Measurements from ENCODE around the gene BCKDK.
"Not testable (repeated sequence)": the region's sequence is repeated elsewhere in the genome, so short reads cannot be mapped to it uniquely, and the experiment has no call there.

Gene BCKDK

DNA sequence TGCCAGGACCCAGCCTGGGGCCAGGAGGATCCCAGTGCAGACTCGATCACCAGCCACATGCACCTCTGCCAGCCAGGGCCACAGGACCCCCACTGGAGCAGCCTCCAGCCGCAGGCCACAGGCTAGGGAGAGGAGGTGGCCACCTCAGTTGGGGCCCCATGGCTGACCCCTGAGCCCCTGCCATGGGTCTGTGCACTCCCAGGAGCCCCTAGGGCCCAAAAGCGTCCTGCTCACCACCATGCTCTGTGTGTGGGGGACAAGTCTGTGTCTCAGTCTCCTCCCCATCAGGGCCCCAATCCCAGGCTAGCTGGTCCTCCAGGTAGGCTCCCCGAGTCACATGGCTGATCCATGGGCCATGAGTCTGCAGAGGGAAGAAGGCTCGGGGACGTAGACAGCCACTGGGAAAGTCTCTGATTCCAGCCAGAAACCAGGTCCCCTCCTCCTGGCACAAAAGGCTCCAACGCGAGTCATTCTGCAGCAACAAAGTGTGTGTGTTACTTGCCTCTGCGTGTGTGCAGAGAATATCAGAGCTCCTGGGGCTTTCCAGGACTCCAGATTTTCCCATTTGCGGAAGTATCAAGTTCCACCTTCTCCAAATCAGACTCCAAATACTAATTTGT, 33.4 kb downstream of the BCKDK start:
- Mint-ChIP-seq H3K27ac (peak overlapping the region; percentile 14 to 51), H3K27me3 (no peaks in the 10 kb centered on the region), H3K9me3 (no peaks in the 10 kb centered on the region), H3K4me3 (peak overlapping the region; percentile 68 to 74), H3K4me1 (ENCODE audit: low read depth in 2 of 2) (peaks cover 4 to 6% of the 10 kb centered on the region in 2 donors), H3K36me3 (ENCODE audit: insufficient read depth) (peaks cover 6% of the 10 kb centered on the region)
- no peak for DNase-seq
- no peak for ATAC-seq (replicated peaks)

- peak; percentile 84 for ATAC-seq (replicated peaks)
These were observed 34.2 kb downstream of the BCKDK start for GRCh38 chr16:31142109-31143010.

DNA sequence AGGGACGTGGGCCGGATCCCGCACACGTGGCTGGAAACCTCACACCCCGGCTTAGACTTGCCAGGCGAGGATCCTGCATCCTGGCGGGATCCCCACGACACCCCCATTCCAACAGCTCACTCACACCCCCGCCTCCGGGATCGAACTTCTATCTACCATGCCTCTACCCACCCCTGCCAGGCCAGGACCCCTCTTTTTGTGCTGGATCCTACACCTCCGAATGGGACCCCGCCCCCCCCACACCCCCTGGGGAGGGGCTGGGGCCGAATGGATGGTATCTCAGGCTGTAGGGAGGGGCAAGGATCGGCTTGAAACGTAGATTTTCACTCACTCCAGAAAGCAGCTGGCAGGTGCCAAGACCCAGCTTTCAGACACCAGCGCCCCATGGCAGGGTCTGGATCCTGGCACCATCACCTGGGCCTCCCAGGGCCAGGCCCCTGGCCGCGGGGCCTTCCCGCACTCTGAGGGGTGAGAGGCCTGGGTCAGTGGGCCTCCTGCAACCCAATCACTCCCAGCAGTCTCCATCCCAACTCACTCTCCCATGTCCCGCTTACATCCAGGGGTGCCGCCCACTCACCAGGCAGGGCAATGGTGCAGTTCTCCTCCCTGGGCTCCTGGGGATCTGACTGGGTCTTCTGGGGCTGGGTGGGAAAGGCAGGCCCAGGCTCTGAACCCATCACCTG, 35.0 kb downstream of the BCKDK start:
- DNase-seq, result no peak
- H3K4me1 Mint-ChIP-seq (ENCODE audit: low read depth in 2 of 2), result peaks cover 4 to 6% of the 10 kb centered on the region in 2 donors
- peak overlapping the region in 1 of 2 donors; percentile 62 for H3K27ac Mint-ChIP-seq
- peaks cover 0 to 12% of the 10 kb centered on the region in 2 donors for H3K27me3 Mint-ChIP-seq
- H3K36me3 Mint-ChIP-seq (ENCODE audit: insufficient read depth), result peaks cover 6% of the 10 kb centered on the region
- H3K9me3 Mint-ChIP-seq, result no peaks in the 10 kb centered on the region
- H3K4me3 Mint-ChIP-seq, result peak overlapping the region; percentile 68 to 74
- ATAC-seq (replicated peaks), result no peak

More at GRCh38 chr16:31142109-31143010, 34.2 kb downstream of the BCKDK start:
- peaks cover 6% of the 10 kb centered on the region for H3K36me3 Mint-ChIP-seq (ENCODE audit: insufficient read depth)
- no peaks in the 10 kb centered on the region for H3K9me3 Mint-ChIP-seq
- DNase-seq, result peak; percentile 89 to 92 (median 92)
- peak overlapping the region; percentile 68 to 74 for H3K4me3 Mint-ChIP-seq
- peaks cover 0 to 4% of the 10 kb centered on the region in 2 donors for H3K27me3 Mint-ChIP-seq
- peak overlapping the region; percentile 14 to 51 for H3K27ac Mint-ChIP-seq
- H3K4me1 Mint-ChIP-seq (ENCODE audit: low read depth in 2 of 2), result peaks cover 4 to 6% of the 10 kb centered on the region in 2 donors

DNA sequence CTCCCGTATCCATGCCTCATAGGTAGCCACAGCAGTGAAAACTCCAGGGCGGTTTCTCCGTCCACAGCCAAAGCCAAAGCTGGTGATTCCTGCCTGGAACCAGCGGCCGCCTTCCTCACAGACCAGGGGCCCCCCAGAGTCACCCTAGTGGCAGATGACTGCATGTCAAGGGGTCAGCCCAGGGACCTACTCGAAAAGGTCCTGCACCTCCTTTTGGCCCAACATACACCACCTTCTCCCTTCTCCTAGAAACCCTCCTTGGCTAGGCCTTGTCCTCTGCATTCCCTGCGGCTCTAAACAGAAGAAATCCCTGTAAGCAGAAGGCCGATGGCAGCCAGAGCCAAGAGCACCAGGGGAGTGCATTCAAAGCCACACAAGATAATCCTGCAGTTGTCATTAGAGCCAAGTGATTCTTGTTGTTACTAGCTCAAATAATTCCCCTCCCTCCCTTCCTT, 35.5 kb downstream of the BCKDK start:
- no peak for ATAC-seq (replicated peaks)
- H3K27me3 Mint-ChIP-seq, result peaks cover 0 to 13% of the 10 kb centered on the region in 2 donors
- DNase-seq, result no peak
- H3K9me3 Mint-ChIP-seq, result no peaks in the 10 kb centered on the region
- H3K36me3 Mint-ChIP-seq (ENCODE audit: insufficient read depth), result peaks cover 6% of the 10 kb centered on the region
- H3K4me3 Mint-ChIP-seq, result peak overlapping the region; percentile 68 to 74
- H3K27ac Mint-ChIP-seq, result peak overlapping the region; percentile 36 to 62
- H3K4me1 Mint-ChIP-seq (ENCODE audit: low read depth in 2 of 2), result peaks cover 4 to 6% of the 10 kb centered on the region in 2 donors

GRCh38 chr16:31144418-31144817, 36.2 kb downstream of the BCKDK start:
- H3K27me3 Mint-ChIP-seq, result peaks cover 0 to 13% of the 10 kb centered on the region in 2 donors
- H3K4me1 Mint-ChIP-seq (ENCODE audit: low read depth in 2 of 2); H3K9me3 Mint-ChIP-seq; ATAC-seq (replicated peaks); H3K36me3 Mint-ChIP-seq (ENCODE audit: insufficient read depth); DNase-seq: not testable (repeated sequence)
- peak overlapping the region in 1 of 2 donors; percentile 36 for H3K27ac Mint-ChIP-seq
- peak overlapping the region; percentile 68 to 74 for H3K4me3 Mint-ChIP-seq

DNA sequence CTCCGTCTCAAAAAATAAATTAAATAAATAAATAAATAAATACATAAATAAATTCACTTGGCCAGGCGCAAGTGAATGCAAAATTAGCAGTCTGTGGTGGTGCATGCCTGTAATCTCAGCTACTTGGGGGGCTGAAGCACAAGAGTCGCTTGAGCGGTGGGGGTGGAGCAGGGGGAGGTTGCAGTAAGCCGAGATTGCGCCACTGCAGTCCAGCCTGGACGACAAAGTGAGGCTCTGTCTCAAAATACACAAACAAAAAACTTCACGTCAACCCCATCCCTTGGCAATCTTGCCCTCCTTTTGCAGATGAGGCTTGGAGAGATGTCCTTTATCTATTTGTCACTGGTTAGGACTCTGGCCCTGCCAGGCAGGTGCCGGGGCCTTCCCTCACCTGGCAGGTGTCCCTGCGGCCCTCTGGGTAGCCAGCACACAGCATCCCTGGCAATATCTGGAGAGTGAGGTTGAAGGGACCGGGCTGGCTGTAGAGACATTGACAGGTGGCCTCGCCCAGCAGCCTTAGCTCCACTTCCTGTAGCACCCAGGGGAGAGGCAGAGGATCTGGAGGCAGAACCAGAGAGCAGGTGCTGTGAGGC, 37.3 kb downstream of the BCKDK start:
- Mint-ChIP-seq H3K4me3 (no peak overlapping the region), H3K36me3 (ENCODE audit: insufficient read depth) (peaks cover 3% of the 10 kb centered on the region), H3K27me3 (peaks cover 0 to 21% of the 10 kb centered on the region in 2 donors), H3K4me1 (ENCODE audit: low read depth in 2 of 2) (peaks cover 4 to 6% of the 10 kb centered on the region in 2 donors), H3K27ac (no peak overlapping the region), H3K9me3 (no peaks in the 10 kb centered on the region)
- ATAC-seq (replicated peaks) (no peak), DNase-seq (no peak)

GRCh38 chr16:31147574-31147973, 39.4 kb downstream of the BCKDK start:
- peaks cover 3% of the 10 kb centered on the region for H3K36me3 Mint-ChIP-seq (ENCODE audit: insufficient read depth)
- no peak for ATAC-seq (replicated peaks)
- H3K27me3 Mint-ChIP-seq, result peaks cover 0 to 21% of the 10 kb centered on the region in 2 donors
- H3K4me3 Mint-ChIP-seq, result no peak overlapping the region
- peaks cover 0 to 6% of the 10 kb centered on the region in 2 donors for H3K4me1 Mint-ChIP-seq (ENCODE audit: low read depth in 2 of 2)
- no peak for DNase-seq
- no peaks in the 10 kb centered on the region for H3K9me3 Mint-ChIP-seq
- no peak overlapping the region for H3K27ac Mint-ChIP-seq

DNA sequence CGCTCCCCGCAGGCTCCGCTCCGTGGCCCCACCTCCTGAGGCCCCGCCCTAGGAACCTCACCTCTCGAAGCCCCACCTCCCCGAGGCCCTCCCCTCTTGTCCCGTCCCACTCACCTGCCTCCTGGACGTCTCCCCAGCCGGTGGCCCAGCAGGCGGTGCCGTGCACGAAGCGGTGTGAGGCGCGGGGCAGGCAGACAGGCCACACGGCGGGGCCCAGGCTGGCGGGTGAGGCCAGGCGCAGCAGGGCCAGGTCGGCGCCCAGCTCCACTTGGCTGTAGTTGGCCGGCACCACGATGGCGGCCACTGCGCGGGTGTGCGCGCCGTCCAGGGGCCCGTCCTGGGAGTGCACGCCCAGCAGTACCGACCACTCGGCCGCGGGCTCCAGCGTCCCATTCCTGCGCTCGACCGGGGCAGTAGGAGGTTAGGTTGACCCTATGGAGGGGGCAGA, 40.1 kb downstream of the BCKDK start:
- H3K9me3 Mint-ChIP-seq, result no peaks in the 10 kb centered on the region
- H3K27ac Mint-ChIP-seq, result no peak overlapping the region
- no peak overlapping the region for H3K4me3 Mint-ChIP-seq
- no peak for DNase-seq
- peaks cover 0 to 6% of the 10 kb centered on the region in 2 donors for H3K4me1 Mint-ChIP-seq (ENCODE audit: low read depth in 2 of 2)
- peaks cover 3% of the 10 kb centered on the region for H3K36me3 Mint-ChIP-seq (ENCODE audit: insufficient read depth)
- ATAC-seq (replicated peaks), result no peak
- H3K27me3 Mint-ChIP-seq, result peaks cover 0 to 21% of the 10 kb centered on the region in 2 donors

- H3K4me1 Mint-ChIP-seq (ENCODE audit: low read depth in 2 of 2), result peaks cover 0 to under 1% of the 10 kb centered on the region in 2 donors
- ATAC-seq (replicated peaks), result no peak
- H3K27me3 Mint-ChIP-seq, result peaks cover 0 to 21% of the 10 kb centered on the region in 2 donors
- no peaks in the 10 kb centered on the region for H3K9me3 Mint-ChIP-seq
- no peak for DNase-seq
- H3K27ac Mint-ChIP-seq, result no peak overlapping the region
- no peak overlapping the region for H3K4me3 Mint-ChIP-seq
- H3K36me3 Mint-ChIP-seq (ENCODE audit: insufficient read depth), result no peaks in the 10 kb centered on the region
These were observed 40.7 kb downstream of the BCKDK start for GRCh38 chr16:31148896-31149295.

DNA sequence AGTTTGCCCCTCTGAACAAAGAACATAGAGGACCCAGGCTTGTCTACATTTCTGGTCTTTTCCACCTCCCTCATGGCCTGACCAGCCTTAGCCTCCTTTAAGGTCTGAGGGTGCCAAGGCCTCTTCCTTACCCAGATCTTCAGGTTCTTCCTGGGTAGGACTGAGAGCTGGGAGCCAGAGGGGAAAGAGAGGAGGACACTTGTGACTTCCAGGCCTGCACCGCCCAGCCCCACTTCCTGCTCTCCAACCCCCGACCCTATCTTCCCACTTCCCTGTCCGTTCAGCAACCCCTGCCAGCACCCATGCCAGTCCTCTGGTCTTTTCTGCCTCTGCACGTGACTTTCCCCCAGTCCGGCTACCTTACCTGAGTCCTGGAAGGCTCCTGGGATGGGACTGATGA, 41.1 kb downstream of the BCKDK start:
- Mint-ChIP-seq H3K9me3 (no peaks in the 10 kb centered on the region), H3K4me3 (no peak overlapping the region), H3K27me3 (peaks cover 0 to 25% of the 10 kb centered on the region in 2 donors), H3K4me1 (ENCODE audit: low read depth in 2 of 2) (no peaks in the 10 kb centered on the region), H3K27ac (no peak overlapping the region), H3K36me3 (ENCODE audit: insufficient read depth) (no peaks in the 10 kb centered on the region)
- DNase-seq (no peak), ATAC-seq (replicated peaks) (no peak)

DNA sequence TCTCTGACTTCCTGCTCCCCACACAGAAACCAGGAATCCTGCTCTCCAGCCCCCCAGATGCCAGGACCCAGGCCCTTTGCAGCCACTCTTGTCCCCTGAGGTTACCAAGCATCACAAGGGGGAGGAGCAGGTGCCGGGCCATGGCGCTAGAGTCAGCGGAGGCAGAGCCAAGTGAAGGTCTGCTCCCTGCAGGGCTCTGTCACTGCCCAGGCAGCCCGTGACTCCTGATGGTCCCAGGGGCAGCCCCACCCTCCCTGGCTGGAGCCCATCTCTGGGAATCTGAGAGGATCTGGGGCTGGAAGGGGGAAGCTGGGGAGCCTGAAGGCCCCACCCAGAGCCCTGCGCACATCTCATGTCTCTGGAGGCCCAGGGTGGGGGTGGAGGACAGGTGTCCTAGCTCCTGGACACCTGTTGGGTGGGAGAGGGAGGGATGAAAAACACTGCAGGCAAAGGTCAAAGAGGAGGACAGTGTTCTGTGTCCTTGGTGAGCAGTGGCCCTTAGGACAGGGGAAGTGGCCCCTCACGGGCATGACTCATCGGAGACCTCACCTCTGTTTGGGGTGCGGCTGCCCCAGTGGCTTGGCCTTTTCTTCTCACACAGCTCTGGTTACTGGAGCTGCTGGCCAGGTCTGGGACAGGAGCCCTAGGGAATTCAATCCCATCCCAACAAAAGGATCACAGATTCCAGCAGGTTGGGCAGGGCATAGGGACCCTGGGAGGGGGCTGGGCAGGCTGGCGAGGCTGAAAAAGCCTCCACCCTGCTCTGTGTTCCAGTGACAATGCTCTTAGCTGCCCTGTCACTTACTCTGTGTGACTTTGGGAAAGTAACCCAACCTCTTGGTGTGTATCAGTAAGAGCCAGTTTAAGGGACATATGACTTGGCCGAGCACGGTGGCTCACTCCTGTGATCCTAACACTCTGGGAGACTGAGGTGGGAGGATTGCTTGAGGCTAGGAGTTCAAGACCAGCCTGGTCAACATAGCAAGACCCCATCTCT, 42.0 kb downstream of the BCKDK start, which contains the start of gene PRSS36:
PRSS36 (minus strand) TSS at position 173 of the 997 bp plus-strand sequence; CDS start at position 142, 31 bp downstream.
- ATAC-seq (replicated peaks), result no peak
- no peak for DNase-seq
- no peak within 1 kb of the TSS for H3K27ac Mint-ChIP-seq
- H3K36me3 Mint-ChIP-seq (ENCODE audit: insufficient read depth), result no peaks in the 10 kb centered on the region
- H3K9me3 Mint-ChIP-seq, result no peaks in the 10 kb centered on the region
- peaks cover 0 to 27% of the 10 kb centered on the region in 2 donors for H3K27me3 Mint-ChIP-seq
- H3K4me1 Mint-ChIP-seq (ENCODE audit: low read depth in 2 of 2), result no peaks in the 10 kb centered on the region
- no peak within 1 kb of the TSS for H3K4me3 Mint-ChIP-seq

GRCh38 chr16:31150976-31151375, 42.8 kb downstream of the BCKDK start:
- ATAC-seq (replicated peaks); H3K9me3 Mint-ChIP-seq; H3K4me3 Mint-ChIP-seq; H3K4me1 Mint-ChIP-seq (ENCODE audit: low read depth in 2 of 2); H3K27ac Mint-ChIP-seq; H3K36me3 Mint-ChIP-seq (ENCODE audit: insufficient read depth); DNase-seq: not testable (repeated sequence)
- peaks cover 0 to 27% of the 10 kb centered on the region in 2 donors for H3K27me3 Mint-ChIP-seq
